ENCODE data around the gene ZNF497.
"Not testable (repeated sequence)": the region's sequence is repeated elsewhere in the genome, so short reads cannot be mapped to it uniquely, and the experiment has no call there.

The ZNF497 gene

DNA sequence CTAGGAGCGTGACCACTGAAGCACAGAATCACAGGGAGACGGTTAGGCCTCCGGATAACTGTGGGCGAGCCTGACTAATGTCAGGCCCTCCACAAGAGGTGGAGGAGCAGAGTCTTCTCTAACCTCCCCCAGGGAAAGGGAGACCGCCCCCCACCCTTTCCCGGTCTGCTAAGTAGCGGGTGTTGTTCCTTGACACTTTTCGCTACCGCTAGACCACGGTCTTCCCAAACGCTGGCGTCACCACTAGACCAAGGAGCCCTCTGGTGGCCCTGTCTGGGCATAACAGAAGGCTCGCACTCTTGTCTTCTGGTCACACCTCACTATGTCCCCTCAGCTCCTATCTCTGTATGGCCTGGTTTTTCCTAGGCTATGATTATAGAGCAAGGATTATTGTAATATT lies 51.9 kb downstream of the ZNF497 start:
- DNase-seq (ENCODE audit: low spot score) = not testable (repeated sequence)

DNA sequence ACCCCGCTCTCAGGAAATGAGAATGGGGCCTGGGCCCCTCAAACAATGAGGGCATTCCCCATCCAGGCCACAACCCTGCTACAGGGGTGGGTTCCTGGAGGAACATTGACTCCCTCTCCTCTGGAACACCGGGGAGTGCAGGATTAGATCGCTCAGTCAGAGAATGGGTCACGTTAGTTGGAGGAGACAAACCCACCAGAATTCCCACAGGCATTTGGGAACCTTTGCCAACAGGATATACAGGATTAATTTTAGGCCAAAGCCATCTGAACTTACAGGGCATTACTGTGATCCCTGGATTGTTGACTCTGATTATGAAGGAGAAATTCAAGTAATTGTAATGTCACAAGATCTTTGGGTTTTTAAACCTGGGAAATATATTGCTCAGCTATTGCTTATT lies 54.8 kb downstream of the ZNF497 start:
- DNase-seq (ENCODE audit: low spot score) = no peak

DNA sequence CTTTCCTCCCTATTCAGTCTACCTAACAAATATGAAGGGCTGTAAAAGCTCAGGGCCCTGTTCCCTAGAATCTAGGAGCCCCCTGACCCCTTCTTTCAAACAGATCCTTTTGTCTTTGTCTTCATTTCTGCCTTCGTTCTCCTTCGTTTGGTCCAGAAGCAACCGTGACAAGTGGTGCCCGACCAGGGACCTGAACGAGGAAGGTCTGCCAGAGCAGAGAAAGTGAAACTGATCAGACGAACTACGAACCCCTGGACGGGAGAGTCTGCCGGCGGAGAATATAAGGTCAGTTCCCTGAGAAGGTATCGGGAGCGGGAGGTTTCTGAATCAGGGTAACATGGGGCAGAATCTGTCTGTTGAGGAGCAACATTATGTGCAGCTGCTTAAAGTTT lies 56.6 kb downstream of the ZNF497 start:
- DNase-seq (ENCODE audit: low spot score) = no peak

DNA sequence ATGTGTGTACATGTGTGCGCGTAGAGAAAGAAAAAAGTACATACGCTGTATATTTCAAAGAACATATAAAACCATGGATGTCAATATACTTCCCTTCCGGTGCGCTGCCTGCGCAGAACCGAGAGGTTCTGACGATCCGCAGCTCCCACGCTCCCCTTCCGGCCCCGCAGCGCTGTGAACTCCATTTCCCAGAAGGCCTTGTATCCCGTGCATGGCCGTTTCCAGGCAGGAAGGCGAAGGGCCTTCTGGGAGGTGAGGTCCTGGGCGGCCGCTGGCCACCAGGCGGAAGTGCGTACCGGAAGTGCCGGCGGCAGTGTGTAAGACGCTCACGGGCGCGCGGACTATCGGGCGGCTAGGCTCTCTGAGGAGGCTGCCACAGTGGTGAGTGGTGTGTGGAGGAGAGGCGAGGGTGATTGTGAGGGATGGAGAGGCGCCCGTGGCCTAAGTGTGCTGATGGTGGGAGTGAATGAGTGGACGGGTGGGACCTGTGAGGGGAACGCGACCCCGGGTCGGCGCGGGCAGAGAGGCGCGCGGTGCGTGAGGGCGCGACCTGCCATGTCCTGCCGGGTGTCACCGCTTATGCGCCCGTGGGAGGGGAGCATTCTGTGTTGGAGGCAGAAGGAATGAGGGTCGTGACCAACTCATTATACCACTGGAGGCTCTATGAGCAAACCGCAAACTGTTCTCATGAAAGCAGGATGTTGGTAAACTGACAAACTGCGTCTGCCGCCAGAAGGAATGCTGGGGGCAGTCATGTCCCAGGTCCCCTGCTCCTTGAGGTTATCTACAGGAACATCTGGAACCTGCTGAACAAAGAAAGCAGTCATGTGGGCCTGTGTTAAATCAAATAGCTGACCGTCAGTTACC lies 57.3 kb downstream of the ZNF497 start, which contains the start of gene ERVK3-1:
Gene ERVK3-1, plus strand, starts transcription at position 313 of the 867 bp plus-strand sequence. CDS start 6,792 bp downstream, outside the sequence.
- DNase-seq (ENCODE audit: low spot score) = peak; percentile 98

DNA sequence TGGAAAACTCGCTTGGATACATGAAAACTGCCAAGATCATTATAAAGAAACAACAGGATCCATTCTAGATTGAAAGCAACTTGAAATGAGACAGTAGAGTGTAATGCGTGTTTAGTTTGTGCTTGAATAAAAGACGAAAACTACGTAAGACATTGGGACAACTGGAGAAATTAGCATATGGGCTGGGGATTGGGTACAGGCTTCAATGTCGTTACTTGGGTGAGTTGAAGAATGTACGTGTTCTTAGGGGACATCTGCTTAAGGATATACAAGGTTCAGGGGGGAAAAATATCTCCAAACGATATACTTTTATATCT lies 57.8 kb downstream of the ZNF497 start:
- no peak for DNase-seq (ENCODE audit: low spot score)
